Astrocyte of the cerebellum (primary cell): Measurements from ENCODE around the gene ZGPAT.

ENCODE experiments used
- DNase-seq: peaks from one replicate; pipeline ENCODE4 v3.0.0-alpha.2; 2011; ENCODE audit warnings: low read depth
- H3K4me3 ChIP-seq: 2 replicates; pipeline ENCODE4 v1.5.1; 2011; ENCODE audit warnings: mild to moderate bottlenecking, low read depth, low read length, moderate library complexity
- in situ Hi-C: cut with HindIII; loops from 2 replicates; pipeline ENCODE4 v1.10.0; 2017; ENCODE audit warnings: low sequenced_read_pairs
- TF ChIP-seq, protein P1 (sequence below): IDR thresholded peaks from 2 replicates; pipeline ENCODE4 v1.5.1; 2012; ENCODE audit warnings: low read length, low read depth, moderate library complexity, mild to moderate bottlenecking; ENCODE audit errors: missing control alignments

The ZGPAT gene

GRCh38 chr20:63731410-63731809 is 23.6 kb downstream of the ZGPAT start:
- TF ChIP-seq, protein P1, sequence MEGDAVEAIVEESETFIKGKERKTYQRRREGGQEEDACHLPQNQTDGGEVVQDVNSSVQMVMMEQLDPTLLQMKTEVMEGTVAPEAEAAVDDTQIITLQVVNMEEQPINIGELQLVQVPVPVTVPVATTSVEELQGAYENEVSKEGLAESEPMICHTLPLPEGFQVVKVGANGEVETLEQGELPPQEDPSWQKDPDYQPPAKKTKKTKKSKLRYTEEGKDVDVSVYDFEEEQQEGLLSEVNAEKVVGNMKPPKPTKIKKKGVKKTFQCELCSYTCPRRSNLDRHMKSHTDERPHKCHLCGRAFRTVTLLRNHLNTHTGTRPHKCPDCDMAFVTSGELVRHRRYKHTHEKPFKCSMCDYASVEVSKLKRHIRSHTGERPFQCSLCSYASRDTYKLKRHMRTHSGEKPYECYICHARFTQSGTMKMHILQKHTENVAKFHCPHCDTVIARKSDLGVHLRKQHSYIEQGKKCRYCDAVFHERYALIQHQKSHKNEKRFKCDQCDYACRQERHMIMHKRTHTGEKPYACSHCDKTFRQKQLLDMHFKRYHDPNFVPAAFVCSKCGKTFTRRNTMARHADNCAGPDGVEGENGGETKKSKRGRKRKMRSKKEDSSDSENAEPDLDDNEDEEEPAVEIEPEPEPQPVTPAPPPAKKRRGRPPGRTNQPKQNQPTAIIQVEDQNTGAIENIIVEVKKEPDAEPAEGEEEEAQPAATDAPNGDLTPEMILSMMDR, result no peak
- in situ Hi-C loops, result no loop called here
- H3K4me3 ChIP-seq, result no peak overlapping the region
- no peak for DNase-seq

DNA sequence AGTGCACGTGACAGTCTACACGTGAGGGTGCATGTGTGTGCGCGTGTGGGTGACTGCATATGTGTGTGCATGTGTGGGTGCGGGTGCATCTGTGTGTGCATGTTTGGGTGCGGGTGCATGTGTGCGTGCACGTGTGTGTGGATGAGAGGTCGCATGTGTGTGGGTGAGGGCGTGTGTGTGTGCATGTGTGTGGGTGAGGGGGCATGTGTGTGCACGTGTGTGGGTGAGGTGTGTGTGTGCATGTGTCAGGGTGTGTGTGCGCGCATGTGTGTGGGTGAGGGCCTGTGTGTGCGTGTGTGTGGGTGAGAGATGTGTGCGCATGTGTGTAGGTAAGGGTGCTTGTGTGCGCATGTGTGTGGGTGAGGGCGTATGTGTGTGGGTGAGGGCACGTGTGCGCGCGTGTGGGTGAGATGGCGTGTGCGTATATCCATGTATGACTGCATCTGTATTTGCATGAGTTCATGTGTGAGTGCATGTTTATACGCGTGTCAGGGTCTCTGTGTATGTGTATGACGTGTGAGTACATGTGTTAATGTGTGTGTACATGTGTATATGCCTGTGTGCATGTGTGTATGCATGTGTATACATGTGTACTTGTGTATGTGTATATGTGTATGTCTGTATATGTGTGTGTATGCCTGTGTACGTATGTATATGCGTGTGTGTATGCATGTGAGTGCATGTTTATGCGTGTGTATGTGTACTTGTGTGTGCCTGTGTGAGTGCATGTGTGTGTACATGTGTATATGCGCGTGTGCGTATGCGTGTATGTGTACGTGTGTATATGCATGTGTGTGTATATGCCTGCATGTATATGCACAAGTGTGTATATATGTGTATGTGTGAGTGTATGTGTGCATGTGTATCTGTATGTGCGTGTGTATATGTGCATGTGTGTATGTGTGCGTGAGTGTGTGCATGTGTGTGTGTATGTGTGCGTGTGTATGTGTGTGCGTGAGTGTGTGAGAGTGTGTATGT is 24.6 kb downstream of the ZGPAT start:
- in situ Hi-C loops, result no loop called here
- DNase-seq, result no peak
- no peak overlapping the region for H3K4me3 ChIP-seq
- TF ChIP-seq, protein P1, result no peak

DNA sequence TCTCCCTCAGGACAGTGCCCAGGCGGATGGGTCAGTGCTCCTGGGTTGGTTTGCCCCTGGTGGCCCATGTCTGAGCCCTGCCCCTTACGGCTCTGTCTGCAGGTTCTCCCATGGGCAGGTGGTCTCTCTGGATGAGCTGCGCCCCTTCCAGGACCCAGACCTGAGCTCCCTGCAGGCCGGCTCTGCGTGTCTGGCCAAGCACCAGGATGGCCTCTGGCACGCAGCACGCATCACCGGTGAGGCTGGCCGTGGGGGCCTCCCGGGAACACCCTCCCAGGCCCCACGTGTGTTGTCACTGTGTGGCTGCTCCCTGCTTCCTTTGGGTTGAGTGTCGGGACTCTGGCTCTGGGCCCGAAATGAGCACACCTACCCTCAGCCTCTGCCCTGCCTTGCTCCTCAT is 25.3 kb downstream of the ZGPAT start:
- H3K4me3 ChIP-seq, result no peak overlapping the region
- TF ChIP-seq, protein P1, result no peak
- in situ Hi-C loops, result no loop called here
- DNase-seq, result no peak

- no peak for DNase-seq
- no peak overlapping the region for H3K4me3 ChIP-seq
- in situ Hi-C loops, result no loop called here
- TF ChIP-seq, protein P1, result no peak
Measured at GRCh38 chr20:63733579-63734081, 25.8 kb downstream of the ZGPAT start.

- TF ChIP-seq, protein P1, result no peak
- no peak for DNase-seq
- in situ Hi-C loops, result no loop called here
- H3K4me3 ChIP-seq, result no peak overlapping the region
Measured at GRCh38 chr20:63734111-63734945, 26.5 kb downstream of the ZGPAT start.

DNA sequence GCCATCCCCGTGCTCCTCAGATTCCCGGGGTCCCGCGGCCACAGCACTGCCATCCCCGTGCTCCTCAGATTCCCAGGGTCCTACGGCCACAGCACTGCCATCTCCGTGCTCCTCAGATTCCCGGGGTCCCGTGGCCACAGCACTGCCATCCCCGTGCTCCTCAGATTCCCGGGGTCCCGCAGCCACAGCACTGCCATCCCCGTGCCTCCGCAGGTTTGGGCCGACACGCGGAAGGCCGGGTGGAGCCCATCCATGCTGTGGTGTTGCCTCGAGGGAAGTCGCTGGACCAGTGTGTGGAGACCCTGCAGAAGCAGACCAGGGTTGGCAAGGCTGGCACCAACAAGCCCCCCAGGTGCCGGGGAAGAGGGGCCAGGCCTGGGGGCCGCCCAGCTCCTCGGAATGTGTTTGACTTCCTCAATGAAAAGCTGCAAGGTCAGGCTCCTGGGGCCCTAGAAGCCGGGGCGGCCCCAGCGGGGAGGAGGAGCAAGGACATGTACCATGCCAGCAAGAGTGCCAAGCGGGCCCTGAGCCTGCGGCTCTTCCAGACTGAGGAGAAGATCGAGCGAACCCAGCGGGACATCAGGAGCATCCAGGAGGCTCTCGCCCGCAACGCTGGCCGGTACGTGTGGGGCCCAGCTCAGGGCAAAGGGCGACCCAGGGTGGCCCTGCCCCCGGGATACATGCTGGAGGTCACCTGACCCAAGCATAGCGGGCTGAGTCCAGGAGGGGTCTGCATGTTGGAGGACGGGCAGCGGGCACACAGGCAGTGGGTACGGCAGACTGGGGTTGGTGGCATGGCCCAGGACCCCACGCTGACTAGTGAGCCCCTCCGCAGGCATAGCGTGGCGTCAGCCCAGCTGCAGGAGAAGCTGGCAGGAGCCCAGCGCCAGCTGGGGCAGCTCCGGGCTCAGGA is 27.4 kb downstream of the ZGPAT start:
- in situ Hi-C loops, result no loop called here
- no peak for DNase-seq
- no peak overlapping the region for H3K4me3 ChIP-seq
- TF ChIP-seq, protein P1, result no peak
